ENCODE measurements around the gene POU5F2. TPM values are rescaled to one million over a fixed set of nuclear protein-coding genes. Genes with fewer than 3 reads are reported as not detected.

The POU5F2 gene
- total RNA-seq, 4 donors from 2014 or later = 1.4 to 7.1 (median 2.7) TPM

DNA sequence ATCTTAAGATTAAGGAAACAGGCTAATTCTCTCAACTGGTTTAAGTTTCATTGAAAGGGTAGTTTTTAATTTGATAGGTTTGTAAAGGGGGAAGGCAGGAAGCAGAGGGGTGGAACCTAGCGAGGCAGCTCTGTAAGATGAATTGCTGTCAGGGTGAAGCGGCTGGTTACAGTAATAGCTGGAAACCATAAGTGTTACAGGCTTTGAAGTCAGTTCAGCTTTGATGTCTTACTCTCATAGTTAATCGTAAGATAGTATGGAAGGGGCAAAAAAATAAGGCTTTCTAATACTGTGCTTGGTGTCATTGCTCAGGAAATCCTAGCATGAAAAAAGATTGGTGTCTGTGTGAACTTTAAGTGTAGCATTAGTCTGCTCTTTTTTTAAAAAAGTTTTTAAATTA, 20.3 kb downstream of the POU5F2 start:
- Histone ChIP-seq H3K9me3 (no peaks in the 10 kb centered on the region), H3K4me1 (no peaks in the 10 kb centered on the region), H3K4me3 (no peak overlapping the region), H3K27ac (no peak overlapping the region), H3K27me3 (no peaks in the 10 kb centered on the region), H3K36me3 (no peaks in the 10 kb centered on the region)
- 88% methylated on average over 3 of the region's 3 CpGs for WGBS
- TF ChIP-seq POLR2AphosphoS5 (IDR thresholded peaks at IDR 0.05) (no peak), EP300 (IDR thresholded peaks at IDR 0.05) (no peak), POLR2A (IDR thresholded peaks at IDR 0.05) (no peak)
- TF ChIP-seq, protein P1, sequence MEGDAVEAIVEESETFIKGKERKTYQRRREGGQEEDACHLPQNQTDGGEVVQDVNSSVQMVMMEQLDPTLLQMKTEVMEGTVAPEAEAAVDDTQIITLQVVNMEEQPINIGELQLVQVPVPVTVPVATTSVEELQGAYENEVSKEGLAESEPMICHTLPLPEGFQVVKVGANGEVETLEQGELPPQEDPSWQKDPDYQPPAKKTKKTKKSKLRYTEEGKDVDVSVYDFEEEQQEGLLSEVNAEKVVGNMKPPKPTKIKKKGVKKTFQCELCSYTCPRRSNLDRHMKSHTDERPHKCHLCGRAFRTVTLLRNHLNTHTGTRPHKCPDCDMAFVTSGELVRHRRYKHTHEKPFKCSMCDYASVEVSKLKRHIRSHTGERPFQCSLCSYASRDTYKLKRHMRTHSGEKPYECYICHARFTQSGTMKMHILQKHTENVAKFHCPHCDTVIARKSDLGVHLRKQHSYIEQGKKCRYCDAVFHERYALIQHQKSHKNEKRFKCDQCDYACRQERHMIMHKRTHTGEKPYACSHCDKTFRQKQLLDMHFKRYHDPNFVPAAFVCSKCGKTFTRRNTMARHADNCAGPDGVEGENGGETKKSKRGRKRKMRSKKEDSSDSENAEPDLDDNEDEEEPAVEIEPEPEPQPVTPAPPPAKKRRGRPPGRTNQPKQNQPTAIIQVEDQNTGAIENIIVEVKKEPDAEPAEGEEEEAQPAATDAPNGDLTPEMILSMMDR (IDR thresholded peaks at IDR 0.05) = no peak
- DNase-seq (ENCODE audit: low spot score in 2 of 2) = no peak

DNA sequence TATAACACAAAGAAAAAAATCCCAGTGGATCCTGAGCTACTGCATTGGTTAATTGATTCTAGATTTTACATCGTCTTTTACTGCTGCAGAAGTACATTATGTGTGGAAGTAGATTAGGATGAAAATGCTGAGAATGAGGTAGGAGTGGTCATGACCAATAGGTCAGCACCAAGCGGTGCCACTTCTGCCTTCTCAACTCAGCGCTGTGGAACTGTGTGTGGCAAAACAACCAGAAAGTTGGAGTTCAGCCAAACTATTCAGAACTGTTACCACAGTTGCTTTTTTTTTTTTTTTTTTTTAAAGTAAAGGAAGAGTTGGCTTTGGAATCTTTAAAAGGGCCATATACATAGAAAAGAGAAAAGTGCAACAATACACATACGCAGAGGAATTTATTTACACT, 24.2 kb downstream of the POU5F2 start:
- no peaks in the 10 kb centered on the region for H3K9me3 ChIP-seq
- TF ChIP-seq POLR2A (IDR thresholded peaks at IDR 0.05) (no peak), EP300 (IDR thresholded peaks at IDR 0.05) (no peak), POLR2AphosphoS5 (IDR thresholded peaks at IDR 0.05) (no peak)
- TF ChIP-seq, protein P1 (IDR thresholded peaks at IDR 0.05) = no peak
- DNase-seq (ENCODE audit: low spot score in 2 of 2) = no peak

DNA sequence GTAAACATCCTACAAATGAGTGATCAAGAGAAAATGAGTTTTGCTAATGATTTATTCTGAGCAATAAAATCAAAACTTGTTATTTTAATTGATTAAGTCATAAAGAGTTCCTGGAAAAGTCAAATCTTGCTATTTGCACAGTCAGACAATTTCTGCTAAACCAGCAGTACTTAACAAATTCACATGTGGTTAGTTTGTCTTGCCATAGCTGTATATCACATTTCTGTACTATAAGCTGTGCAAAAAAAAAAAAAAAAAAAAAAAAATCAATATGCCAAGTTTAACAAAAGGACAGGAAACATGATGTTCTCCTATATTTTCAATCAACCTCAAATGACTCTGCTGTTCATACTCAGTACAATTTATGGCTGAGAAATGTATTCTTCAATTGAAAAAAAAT, 24.9 kb downstream of the POU5F2 start:
- Histone ChIP-seq H3K4me3 (no peak overlapping the region), H3K9me3 (no peaks in the 10 kb centered on the region), H3K36me3 (no peaks in the 10 kb centered on the region), H3K27me3 (no peaks in the 10 kb centered on the region), H3K27ac (no peak overlapping the region), H3K4me1 (no peaks in the 10 kb centered on the region)
- TF ChIP-seq POLR2AphosphoS5 (IDR thresholded peaks at IDR 0.05) (no peak), POLR2A (IDR thresholded peaks at IDR 0.05) (no peak), EP300 (IDR thresholded peaks at IDR 0.05) (no peak)
- TF ChIP-seq, protein P1 (IDR thresholded peaks at IDR 0.05) = no peak
- no peak for DNase-seq (ENCODE audit: low spot score in 2 of 2)

More for the DNA sequence above, 24.2 kb downstream of the POU5F2 start:
- Histone ChIP-seq H3K27ac (no peak overlapping the region), H3K4me3 (no peak overlapping the region), H3K27me3 (no peaks in the 10 kb centered on the region), H3K4me1 (no peaks in the 10 kb centered on the region), H3K36me3 (no peaks in the 10 kb centered on the region)
- 66% methylated on average over 4 of the region's 4 CpGs for WGBS

DNA sequence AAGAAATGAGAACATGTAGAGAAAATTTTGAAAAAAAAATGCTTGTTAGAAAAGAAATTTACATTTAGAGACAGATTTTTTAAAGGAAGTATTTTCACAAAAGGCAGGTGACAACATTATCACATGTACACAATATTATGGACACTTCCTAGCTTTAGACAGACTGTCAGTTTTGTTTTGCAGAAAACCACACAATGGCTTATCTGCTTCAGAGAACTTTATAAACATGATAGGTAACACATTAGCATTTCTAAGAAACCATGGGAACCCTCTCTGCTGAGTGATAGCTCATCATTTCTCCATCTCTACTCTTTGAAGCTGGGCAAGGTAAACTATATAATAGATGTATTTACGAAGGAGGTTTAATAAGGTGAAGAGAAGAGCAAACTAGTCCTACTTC, 25.6 kb downstream of the POU5F2 start:
- no peaks in the 10 kb centered on the region for H3K27me3 ChIP-seq
- no peaks in the 10 kb centered on the region for H3K36me3 ChIP-seq
- no peaks in the 10 kb centered on the region for H3K9me3 ChIP-seq
- TF ChIP-seq POLR2A (IDR thresholded peaks at IDR 0.05) = no peak
- TF ChIP-seq, protein P1 (IDR thresholded peaks at IDR 0.05) = no peak
- no peak overlapping the region for H3K27ac ChIP-seq
- no peak for DNase-seq (ENCODE audit: low spot score in 2 of 2)
- WGBS = 90% methylated on average over 1 of the region's 1 CpG
- no peaks in the 10 kb centered on the region for H3K4me1 ChIP-seq
- no peak overlapping the region for H3K4me3 ChIP-seq

DNA sequence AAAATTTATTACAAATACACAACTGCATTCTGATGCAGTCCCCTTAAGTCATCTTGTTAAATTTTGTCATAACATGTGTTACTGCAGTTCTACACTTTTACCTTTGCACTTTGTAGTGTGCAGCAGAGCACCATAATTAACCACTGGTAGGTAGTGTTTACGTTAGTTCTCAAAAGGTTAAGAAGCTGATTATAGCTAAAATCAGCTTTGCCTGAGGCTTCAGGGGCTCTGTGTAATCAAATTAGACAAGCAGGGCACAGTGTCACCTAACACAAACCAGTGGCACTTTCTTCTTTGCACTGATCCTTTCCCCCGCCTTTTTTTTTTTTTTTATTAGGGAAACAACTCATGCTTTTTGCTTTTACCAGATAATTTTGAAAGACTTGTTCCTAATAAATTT, 26.1 kb downstream of the POU5F2 start:
- H3K27ac ChIP-seq = no peak overlapping the region
- H3K27me3 ChIP-seq = no peaks in the 10 kb centered on the region
- no peak for DNase-seq (ENCODE audit: low spot score in 2 of 2)
- H3K36me3 ChIP-seq = no peaks in the 10 kb centered on the region
- 87% methylated on average over 2 of the region's 2 CpGs for WGBS
- H3K9me3 ChIP-seq = no peaks in the 10 kb centered on the region
- no peak for TF ChIP-seq POLR2AphosphoS5 (IDR thresholded peaks at IDR 0.05)
- no peak for TF ChIP-seq EP300 (IDR thresholded peaks at IDR 0.05)
- TF ChIP-seq, protein P1 (IDR thresholded peaks at IDR 0.05) = no peak
- TF ChIP-seq POLR2A (IDR thresholded peaks at IDR 0.05) = no peak
- no peak overlapping the region for H3K4me3 ChIP-seq
- no peaks in the 10 kb centered on the region for H3K4me1 ChIP-seq
